ENCODE measurements around the gene GPR55. TPM values are rescaled to one million over a fixed set of nuclear protein-coding genes. Genes with fewer than 3 reads are reported as not detected.

Gene GPR55
- total and polyA plus RNA-seq, 2 of the 8 experiments (the other 6 are each of a cell fraction or from before 2014, with no cell fraction given) = not detected

DNA sequence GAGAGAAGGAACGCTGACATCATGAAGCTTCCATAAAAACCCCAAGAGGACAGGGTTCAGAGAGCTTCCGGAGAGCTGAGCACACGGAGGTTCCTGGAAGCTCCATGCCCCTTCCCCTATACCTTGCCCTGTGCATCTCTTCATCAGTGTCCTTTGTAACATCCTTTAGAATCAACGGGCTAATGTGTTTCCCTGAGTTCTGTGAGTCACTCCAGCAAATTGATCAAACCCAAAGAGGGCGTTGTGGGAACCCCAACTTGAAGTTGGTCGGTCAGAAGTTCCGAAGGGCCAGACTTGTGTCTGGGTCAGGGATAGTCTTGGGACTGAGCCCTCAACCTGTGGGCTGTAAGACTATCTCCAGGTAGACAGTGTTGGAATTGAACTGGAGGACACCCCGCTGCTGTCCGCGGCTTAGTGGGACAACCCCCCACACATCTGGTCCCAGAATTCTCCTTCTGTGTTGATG is 25.9 kb upstream of the GPR55 start:
- Histone ChIP-seq H4K91ac (replicated peaks; ENCODE audit: insufficient read length, low read length) (no peak overlapping the region), H3K4me3 (ENCODE audit: extremely low read depth in 1 of 4, insufficient read depth in 2 of 4, low read depth in 3 of 4, low read length in 4 of 4) (no peak overlapping the region), H3K4me1 (replicated peaks in 1 of 4; ENCODE audit: control insufficient read depth in 3 of 4, insufficient read depth in 4 of 4, low read length in 3 of 4) (no peaks in the 10 kb centered on the region), H3K18ac (ENCODE audit: extremely low read depth, low read length) (no peak overlapping the region), H2BK12ac (ENCODE audit: low read depth, low read length) (no peak overlapping the region), H4K5ac (ENCODE audit: insufficient read length, low read depth, low read length) (no peak overlapping the region), H3K14ac (ENCODE audit: insufficient read length) (no peak overlapping the region), H3K79me1 (ENCODE audit: low read depth, low read length) (no peaks in the 10 kb centered on the region), H3K23me2 (ENCODE audit: low read depth, low read length) (no peaks in the 10 kb centered on the region), H2AFZ (ENCODE audit: low read length) (no peak overlapping the region), H3K4ac (replicated peaks; ENCODE audit: insufficient read length, low read depth, low read length) (no peak overlapping the region), H2BK15ac (ENCODE audit: low read length) (no peak overlapping the region), H4K20me1 (replicated peaks in 1 of 2; ENCODE audit: control insufficient read depth in 1 of 2, insufficient read depth in 2 of 2, low read length in 2 of 2) (no peaks in the 10 kb centered on the region), H3K27me3 (replicated peaks in 1 of 4; ENCODE audit: control insufficient read depth in 3 of 4, extremely low read depth in 1 of 4, insufficient read depth in 3 of 4, low read length in 3 of 4) (no peaks in the 10 kb centered on the region), H3K23ac (ENCODE audit: insufficient read length) (no peak overlapping the region), H2BK120ac (replicated peaks; ENCODE audit: low read depth, low read length) (no peak overlapping the region), H2AK5ac (ENCODE audit: low read depth, low read length) (no peak overlapping the region), H4K8ac (ENCODE audit: extremely low read depth, insufficient read depth, low read length) (no peak overlapping the region), H2BK20ac (ENCODE audit: low read length) (no peak overlapping the region), H3K9me3 (ENCODE audit: insufficient read depth in 2 of 2, low read depth in 1 of 2, low read length in 1 of 2) (no peaks in the 10 kb centered on the region), H3K36me3 (ENCODE audit: control insufficient read depth in 2 of 4, insufficient read depth in 4 of 4, low read length in 3 of 4) (no peaks in the 10 kb centered on the region), H3K56ac (replicated peaks; ENCODE audit: insufficient read length, low read depth, low read length) (no peak overlapping the region), H3K9ac (replicated peaks in 1 of 4; ENCODE audit: extremely low read depth in 1 of 4, low read depth in 3 of 4, low read length in 3 of 4) (no peak overlapping the region), H3K4me2 (ENCODE audit: insufficient read depth in 1 of 2, low read depth in 2 of 2, low read length in 2 of 2) (no peak overlapping the region), H2BK5ac (ENCODE audit: low read depth, low read length) (no peak overlapping the region), H3K79me2 (ENCODE audit: control insufficient read depth in 1 of 2, insufficient read depth in 2 of 2, low read length in 2 of 2) (no peaks in the 10 kb centered on the region), H3K27ac (ENCODE audit: low read depth, low read length) (no peak overlapping the region)
- no peak for DNase-seq (ENCODE audit: low read depth in 1 of 2, low spot score in 2 of 2)
- 92% methylated on average over 10 of the region's 10 CpGs; no CpG with 5 or more reads in 1 of the 2 experiments for WGBS, 2 experiments (ENCODE audit: extremely low coverage in 1 of 2, insufficient coverage in 1 of 2, insufficient read length in 1 of 2, insufficient replicate concordance in 2 of 2, low coverage in 1 of 2, low lambda C conversion rate in 2 of 2, missing lambda C conversion rate in 1 of 2)
- ChIA-PET CTCF (ENCODE audit: partially characterized antibody) (interaction anchor here (1.1 to 3.3 kb wide), 3 partner anchors 34 to 99 kb away, joined by 3 to 16 read pairs (median 3); no protein-coding TSS in a partner anchor), POLR2A (ENCODE audit: partially characterized antibody) (no interaction called here)
- no peak for FAIRE-seq
- TF ChIP-seq SP1 (IDR thresholded peaks at IDR 0.05; ENCODE audit: low read depth, low read length) (no peak), TAF7 (optimal IDR thresholded peaks at IDR 0.05; ENCODE audit: borderline replicate concordance, low read depth, low read length) (no peak), YY1 (IDR thresholded peaks at IDR 0.05; ENCODE audit: low read depth, low read length) (no peak), TBP (IDR thresholded peaks at IDR 0.05; ENCODE audit: low read depth, low read length) (no peak), SAP30 (IDR thresholded peaks at IDR 0.05; ENCODE audit: insufficient read depth, insufficient replicate concordance, low read length) (no peak), NRF1 (IDR thresholded peaks at IDR 0.05; ENCODE audit: low read depth, low read length) (no peak), CEBPB (IDR thresholded peaks at IDR 0.05; ENCODE audit: low read depth, low read length) (no peak), ATF2 (IDR thresholded peaks at IDR 0.05; ENCODE audit: low read length) (no peak), TEAD4 (IDR thresholded peaks at IDR 0.05; ENCODE audit: low read depth, low read length) (no peak), RAD21 (IDR thresholded peaks at IDR 0.05 in 1 of 2, conservative IDR thresholded peaks at IDR 0.05 in 1 of 2; ENCODE audit: low read depth in 2 of 2, low read length in 2 of 2) (no peak)
- TF ChIP-seq, protein P1, sequence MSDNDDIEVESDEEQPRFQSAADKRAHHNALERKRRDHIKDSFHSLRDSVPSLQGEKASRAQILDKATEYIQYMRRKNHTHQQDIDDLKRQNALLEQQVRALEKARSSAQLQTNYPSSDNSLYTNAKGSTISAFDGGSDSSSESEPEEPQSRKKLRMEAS (IDR thresholded peaks at IDR 0.05) = no peak
- TF ChIP-seq, protein P2, sequence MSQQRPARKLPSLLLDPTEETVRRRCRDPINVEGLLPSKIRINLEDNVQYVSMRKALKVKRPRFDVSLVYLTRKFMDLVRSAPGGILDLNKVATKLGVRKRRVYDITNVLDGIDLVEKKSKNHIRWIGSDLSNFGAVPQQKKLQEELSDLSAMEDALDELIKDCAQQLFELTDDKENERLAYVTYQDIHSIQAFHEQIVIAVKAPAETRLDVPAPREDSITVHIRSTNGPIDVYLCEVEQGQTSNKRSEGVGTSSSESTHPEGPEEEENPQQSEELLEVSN (IDR thresholded peaks at IDR 0.05) = no peak

All from H1 (cell line).